NOMO-1 (cell line): ENCODE data around the gene NAT9.
A peak's percentile ranks its signal among the peaks of the same experiment; 100 is the strongest.

Source experiments
- DNase-seq, 2 experiments: peaks; one replicate each; lab custom pipeline; 2025; ENCODE audit not compliant: unreplicated experiment in 2 of 2; lab: John Stamatoyannopoulos, UW

Gene NAT9

GRCh38 chr17:74731347-74731605 is 44.9 kb downstream of the NAT9 start:
- no peak for DNase-seq

- DNase-seq: peak; percentile 24 to 64
These were observed 45.4 kb downstream of the NAT9 start for GRCh38 chr17:74730491-74731346.

GRCh38 chr17:74729866-74730265 is 46.3 kb downstream of the NAT9 start:
- no peak for DNase-seq

GRCh38 chr17:74729368-74729767 is 46.8 kb downstream of the NAT9 start:
- no peak for DNase-seq

- no peak for DNase-seq
These were observed 47.5 kb downstream of the NAT9 start for GRCh38 chr17:74728702-74729075.

- DNase-seq: no peak
These were observed 48.0 kb downstream of the NAT9 start for GRCh38 chr17:74728033-74728701.

GRCh38 chr17:74725111-74725510 is 51.0 kb downstream of the NAT9 start:
- no peak for DNase-seq

GRCh38 chr17:74723891-74724290 is 52.3 kb downstream of the NAT9 start:
- DNase-seq: no peak

- no peak for DNase-seq
These were observed 53.4 kb downstream of the NAT9 start for GRCh38 chr17:74722782-74723181.
